HG03108 (cell line): ENCODE data around the gene EDN2.

Experiments
- ATAC-seq: cut with Tn5 transposase; IDR thresholded peaks from one replicate; pipeline ENCODE4 v1.9.1; 2021; ENCODE audit warnings: moderate library complexity; ENCODE audit not compliant: unreplicated experiment

The EDN2 gene

DNA sequence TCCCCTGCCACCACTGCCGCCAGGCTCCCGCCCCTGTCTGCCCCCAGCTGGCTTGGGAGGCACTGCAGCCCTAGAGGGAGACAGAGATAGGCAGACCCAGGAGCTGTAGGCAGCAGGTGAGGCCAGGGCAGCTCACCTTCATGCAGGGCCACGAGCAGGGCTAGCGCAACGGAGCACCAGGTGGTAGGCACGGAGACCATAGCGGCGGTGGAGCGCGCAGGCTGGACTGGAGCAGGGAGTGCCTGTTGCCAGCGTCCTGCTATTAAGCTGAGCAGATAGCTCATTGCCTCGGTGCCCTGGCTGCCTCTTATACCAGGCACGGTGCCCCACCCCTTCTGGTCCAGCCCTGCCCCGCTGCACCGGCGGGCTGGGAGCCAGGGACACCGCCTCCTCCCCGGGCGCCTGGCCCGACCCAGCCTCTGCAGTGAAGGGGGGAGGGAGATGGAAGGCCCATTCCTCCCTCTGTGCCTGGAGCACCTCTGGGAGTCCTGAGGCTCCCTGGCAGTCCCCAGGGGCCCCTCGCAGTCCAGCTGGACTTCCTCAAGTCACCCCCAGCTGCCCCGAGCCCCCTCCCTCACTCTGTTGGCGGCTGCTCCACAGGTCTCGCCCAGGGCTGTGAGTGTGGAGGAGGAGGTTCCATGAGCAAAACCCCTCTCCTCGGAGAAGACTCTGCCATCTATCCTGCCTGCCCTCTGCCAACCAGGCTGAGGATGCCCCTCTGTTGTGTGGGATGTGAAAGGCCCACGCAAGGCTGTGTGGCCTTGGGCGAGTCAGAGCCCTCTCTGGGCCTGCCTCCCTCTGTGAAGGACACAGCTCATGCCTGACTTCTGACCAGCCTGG lies at the start of gene EDN2:
EDN2 (minus strand) TSS at position 282 of the 840 bp plus-strand sequence; CDS start at position 200, 82 bp downstream.
- no peak for ATAC-seq

DNA sequence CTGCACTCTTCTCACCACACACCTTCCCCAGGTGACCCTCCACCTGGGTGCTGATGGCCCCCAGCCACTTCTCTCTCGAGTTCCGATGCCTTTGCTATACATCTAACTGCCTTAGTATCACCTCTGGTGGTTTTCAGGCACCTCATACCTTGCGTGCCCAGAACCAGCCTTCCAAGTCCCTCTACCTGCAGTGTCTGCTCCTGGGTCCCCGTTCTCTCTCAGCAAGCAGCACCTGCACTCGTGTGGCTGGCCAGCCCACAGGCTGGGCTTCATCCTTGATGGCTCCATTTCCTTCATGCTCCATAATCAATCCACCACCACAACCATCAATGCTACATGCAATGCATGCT lies 49.2 kb upstream of the EDN2 start:
- ATAC-seq, result no peak

DNA sequence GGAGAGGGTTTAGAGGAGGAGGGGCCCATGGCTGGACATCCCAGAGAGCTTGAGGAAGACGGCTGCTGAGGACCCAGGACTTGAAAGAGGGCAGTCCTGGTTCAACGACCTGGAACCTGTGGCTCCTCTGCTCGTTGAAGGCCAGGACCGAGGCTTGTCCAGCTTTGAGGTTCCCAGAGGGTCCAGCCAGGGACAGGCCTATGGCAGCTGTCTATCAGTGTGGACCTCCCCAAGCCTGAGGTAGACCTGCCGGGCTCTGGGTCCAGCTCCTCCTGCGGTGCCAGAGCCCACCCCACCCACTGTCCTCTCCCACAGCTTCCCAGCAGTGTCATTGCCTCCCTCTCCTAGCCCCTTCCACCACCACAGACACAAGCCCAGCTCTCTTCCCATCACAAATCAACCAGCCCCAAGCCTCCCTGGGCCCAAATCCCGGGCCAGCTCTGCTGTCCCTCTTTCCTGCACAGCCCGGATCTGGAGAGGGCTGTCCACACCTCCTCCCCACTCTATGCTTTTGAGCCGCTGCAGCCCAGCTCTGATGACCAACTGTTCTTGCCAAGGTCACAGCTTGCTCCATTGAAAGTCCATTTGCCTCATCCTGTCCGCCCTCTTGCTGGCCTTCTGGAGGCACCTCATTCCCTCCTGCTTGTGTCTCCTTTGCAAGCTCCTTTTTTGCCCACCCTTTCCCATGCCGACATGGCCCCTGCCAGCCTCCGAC lies 48.7 kb upstream of the EDN2 start:
- no peak for ATAC-seq

DNA sequence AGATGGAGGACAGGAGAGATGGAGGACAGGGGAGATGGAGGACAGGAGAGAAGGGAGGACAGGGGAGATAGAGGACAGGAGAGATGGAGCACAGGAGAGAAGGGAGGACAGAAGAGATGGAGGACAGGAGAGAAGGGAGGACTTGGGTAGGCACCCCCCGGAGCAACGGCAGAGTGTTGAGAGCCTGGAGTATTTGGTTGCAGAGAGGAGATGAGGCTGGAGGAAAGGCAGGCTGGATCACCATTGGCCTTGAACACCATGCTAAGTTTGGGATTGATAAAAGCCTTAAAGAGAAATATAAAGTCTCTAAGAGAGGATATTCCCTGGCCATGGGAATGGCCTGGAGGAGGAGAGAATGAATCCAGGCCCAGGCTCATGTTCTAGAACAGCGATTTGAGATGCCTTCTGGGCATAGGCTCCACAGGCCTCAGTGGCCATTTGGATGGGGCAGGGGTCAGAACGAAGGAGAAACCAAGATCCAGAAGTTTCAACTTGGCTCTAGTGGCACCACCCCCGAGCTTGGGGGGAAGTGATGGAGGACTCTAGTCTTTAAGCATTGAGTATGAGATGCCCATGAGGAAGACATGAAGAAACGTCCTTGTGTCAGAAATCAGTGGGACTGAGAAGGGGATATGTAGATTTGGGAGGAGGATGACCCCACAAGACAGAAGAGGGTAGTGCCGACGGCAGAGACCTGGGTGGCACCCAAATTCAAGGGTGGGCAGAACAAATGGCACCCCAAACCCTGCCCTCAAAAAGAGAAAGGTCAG lies 47.9 kb upstream of the EDN2 start:
- no peak for ATAC-seq

DNA sequence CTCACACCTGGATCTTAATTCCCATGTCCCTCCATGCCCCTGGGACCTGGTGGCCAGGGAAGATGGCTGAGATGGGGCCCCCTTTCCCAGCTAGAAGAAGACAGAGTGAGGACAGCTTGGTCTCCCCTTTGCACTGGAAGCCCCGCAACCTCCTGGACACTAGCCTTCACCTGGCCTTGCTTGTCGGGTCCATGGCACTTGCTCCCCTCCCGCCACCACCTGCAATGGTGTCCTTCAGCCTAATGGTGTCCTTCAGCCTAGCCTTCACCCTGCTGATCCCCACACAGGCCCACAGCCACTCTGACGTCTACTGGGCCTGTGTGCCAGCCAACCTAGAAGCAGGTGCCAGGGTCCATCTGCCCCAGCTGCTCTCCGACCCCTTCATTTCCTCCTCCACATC lies 45.9 kb upstream of the EDN2 start:
- no peak for ATAC-seq

DNA sequence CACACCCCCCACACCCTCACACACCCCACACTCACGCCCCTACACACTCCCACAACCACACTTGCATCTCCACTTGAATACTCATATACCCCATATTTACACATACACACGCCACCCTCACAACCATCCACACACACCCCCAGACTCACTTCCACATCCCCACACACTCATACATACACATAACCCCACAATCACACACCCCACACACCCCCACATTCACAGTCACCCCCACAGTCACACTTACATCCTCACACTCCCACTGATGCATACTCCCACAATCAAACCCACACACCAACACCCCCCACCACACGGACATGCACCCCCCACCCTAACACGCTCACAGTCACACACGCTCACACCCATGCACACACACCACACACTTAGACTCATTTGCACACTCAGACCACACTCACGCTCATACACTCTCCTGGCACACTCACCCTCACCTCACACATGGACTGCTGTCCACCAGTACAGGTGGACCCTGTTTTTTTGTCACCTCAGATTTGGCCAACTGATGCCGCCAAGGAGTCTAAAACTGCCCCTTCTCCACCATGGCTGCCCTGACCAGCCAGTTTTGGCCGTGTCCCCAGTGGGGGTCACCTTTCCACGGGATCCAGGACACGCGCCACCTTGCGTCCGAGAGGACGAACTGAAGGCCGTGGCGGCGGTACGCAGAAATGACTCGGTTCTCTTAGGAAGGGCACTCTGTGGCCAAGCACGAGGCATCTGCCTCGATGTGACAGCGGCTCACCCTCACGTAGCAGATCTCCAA lies 45.3 kb upstream of the EDN2 start:
- no peak for ATAC-seq

DNA sequence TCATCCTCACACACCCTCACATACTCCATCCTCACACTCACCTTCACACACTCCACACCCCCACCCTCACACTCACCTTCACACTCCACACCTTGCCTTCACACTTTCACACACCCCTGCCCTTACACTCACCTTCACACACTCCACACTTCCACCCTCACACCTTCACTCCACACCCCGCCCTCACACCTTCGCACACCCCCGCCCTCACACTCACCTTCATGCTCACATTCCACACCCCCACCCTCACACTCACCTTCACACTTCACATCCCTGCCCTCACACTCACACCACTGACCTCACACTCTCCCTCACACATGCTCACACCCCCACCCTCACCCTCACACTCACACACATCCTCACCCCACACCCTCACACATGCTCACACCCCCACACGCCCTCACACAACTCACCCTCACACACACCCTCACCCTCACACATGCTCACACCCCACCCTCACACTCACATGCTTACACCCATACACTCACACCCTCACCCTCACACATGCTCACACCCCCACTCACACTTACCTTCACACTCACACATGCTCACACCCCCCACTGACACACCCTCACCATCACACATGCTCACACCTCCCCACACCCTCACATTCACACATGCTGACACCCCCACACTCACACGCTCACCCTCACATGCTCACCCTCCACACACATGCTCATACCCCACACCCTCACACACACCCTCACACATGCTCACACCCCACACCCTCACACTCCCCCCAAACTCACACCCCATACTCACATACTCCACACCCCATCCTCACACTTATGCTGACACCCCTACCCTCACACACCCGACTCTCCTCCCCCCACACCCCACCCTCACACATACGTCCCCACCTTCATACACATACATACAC lies 44.5 kb upstream of the EDN2 start:
- no peak for ATAC-seq

DNA sequence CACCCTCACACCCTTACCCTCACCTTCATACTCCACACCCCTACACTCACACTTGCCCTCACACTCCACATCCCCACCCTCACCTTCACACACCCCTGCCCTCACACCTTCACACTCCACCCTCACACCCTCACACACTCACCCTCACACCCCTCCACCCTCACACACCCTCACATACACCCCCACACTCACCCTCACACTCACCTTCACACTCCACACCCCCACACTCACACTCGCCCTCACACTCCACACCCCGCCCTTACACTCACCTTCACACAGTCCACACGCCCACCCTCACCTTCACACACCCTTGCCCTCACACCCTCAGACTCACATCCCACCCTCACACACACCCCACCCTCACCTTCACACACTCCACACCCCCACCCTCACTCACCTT lies 43.6 kb upstream of the EDN2 start:
- ATAC-seq, result no peak

DNA sequence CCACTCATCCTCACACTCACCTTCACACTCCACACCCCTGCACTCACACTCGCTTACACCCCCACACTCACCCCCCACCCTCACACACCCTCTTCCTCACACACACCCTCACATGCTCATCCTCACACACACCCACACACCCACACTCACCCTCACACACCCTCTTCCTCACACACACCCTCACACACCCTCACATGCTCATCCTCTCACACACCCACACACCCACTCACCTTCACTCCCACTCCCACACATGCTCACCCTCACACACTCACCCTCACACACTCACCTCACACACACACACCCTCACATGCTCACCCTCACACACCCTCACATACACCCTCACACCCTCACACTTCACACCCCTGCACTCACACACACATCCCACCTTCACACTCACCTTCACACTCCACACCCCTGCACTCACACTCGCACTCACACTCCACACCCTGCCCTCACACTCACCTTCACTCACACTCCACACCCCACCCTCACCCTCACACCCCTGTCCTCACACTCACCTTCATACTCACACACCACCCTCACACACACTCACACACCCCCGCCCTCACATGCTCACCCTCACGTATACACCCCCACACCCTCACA lies 42.6 kb upstream of the EDN2 start:
- ATAC-seq, result no peak

DNA sequence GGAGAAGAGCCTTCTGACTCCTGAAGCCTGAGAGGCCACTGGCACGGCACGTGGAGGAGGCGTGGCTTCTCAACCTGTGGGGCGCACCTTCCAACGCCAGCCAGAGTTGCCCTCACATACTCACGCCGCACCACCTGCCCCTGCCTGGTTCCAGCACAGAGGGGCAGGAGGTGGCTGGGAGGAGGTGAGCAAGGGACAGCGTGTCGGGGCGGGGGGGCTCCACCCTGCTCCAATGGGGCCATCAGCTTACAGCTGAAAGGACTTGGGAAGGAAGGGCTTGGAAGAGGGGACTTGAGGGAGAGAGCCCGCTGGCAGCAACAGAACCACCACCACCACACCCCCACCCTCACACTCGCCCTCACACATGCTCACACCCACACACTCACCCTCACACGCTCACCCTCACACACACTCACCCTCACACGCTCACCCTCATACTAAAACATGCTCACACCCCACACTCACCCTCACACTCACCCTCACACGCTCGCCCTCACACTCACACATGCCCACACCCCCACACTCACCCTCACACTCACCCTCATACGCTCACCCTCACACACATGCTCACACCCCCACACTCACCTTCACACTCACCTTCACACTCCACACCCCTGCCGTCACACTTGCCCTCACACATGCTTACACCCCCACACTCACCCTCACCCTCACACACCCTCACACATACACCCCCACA lies 41.6 kb upstream of the EDN2 start:
- ATAC-seq, result no peak

DNA sequence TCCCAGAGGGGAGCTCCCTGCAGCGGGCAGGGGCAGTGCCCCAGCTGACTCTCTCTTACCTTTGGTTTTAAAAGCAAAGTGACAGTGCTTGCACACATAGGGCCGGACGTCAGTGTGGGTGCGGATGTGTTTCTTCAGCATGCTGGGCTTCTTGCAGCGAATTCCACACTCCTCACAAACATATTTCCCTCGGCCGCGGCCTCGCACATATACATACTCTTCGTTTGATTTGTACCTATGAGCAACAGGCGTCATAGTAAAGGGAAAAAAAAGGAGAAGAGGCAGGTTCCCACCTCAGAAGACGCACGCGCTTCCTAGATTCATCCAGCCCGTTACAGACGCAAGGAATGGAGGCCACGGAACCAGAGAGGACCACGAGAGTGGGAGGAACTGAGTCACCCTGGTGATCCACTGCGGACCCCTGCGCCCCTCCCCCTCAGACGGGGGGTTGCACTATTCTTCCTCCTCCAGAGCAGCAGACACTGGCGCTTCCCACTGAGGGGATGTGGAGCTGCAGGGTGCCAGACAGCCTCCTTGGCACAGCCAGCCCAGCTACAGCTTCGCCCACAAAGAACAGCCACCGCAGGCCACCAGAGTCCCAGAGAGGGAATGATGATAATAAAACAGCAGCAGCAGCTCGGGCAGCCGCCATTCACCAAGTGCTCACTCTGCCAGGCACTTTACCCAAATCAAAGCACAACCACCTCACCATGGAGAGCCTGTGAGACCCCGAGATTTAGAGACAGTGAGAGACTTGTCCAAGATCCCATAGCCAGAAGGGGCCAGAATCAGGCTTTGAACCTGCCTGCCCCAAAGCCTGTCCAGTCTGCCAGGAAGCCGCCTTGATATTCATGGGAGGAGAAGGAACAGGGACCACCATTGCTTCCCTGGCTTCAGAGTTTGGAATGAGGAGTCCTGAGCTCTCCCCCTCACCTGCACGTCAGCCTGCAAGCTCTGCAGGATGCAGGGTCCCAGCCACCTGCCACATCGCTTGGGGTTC lies 40.5 kb upstream of the EDN2 start:
- no peak for ATAC-seq

DNA sequence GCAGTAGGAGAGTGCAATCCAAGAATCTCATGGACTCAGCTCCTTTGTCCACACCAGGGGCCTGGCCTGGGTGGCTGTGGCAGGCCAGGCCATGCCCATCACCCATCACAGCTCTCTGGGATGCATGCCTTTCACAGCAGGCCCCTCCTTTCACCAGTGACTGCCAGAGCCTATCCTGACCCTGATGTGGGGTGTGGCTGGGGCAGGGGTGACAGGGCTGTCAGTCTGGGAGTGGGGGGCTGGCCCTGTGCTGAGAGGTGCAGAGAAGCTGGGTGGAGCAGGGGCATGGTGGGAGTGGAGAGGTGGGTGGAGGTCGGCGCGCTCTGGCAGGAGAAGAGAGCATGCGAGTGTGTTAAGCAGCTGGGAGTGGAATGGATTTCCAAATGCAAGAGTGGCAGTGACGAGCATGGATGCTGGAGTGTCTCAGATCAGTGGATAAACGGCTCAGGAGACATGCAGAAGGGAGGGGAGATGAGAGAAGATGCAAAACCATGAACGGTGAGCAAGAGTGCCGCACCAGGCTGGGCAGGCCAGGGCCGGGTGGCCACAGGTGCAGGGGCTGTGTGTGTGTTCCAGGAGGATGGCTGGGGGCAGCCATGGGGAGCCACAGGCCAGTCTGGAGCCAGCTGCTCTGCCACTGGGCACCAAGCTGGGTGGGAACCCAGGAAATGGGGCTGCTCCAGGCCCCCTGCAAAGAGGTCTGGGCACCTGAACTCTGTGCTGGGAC lies 39.6 kb upstream of the EDN2 start:
- ATAC-seq, result no peak

DNA sequence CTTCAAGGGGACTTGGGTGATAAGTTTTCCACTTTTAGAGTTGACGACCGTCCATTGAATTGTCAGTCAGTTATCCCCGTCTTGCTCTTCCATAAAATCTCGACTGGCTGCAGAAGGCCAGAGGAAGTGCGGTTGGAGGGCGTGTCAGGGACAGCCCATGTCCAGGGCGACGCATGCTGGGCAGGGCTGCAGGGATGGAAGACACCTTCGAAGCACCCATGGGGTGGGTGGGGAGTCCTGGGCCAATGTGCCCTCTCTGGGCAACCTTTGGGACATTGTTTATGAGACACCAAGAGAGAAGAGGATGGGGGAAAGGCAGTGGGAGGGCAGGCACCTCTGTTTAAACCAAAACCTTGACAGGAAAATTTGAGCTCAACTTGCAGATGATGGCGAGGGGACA lies 38.6 kb upstream of the EDN2 start:
- ATAC-seq, result no peak

DNA sequence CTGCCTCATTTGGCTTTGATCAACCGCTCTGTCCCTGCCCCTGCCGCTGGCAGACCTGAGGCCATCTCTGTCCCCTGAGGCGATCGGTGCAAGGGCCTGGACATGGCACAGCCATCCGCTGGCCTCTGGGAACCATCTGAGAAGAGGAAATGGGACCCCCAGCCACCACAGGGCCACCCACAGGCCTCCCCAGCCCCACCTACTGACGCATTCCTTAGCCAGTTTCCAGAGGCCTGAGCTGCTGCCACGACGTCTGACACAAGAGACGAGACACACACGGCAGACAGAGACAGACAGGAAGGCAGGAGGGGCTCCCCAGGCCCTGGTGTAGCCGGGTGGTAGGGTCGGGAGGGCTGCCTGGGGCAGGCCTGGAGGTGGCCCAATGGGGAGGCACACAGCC lies 37.3 kb upstream of the EDN2 start:
- no peak for ATAC-seq

DNA sequence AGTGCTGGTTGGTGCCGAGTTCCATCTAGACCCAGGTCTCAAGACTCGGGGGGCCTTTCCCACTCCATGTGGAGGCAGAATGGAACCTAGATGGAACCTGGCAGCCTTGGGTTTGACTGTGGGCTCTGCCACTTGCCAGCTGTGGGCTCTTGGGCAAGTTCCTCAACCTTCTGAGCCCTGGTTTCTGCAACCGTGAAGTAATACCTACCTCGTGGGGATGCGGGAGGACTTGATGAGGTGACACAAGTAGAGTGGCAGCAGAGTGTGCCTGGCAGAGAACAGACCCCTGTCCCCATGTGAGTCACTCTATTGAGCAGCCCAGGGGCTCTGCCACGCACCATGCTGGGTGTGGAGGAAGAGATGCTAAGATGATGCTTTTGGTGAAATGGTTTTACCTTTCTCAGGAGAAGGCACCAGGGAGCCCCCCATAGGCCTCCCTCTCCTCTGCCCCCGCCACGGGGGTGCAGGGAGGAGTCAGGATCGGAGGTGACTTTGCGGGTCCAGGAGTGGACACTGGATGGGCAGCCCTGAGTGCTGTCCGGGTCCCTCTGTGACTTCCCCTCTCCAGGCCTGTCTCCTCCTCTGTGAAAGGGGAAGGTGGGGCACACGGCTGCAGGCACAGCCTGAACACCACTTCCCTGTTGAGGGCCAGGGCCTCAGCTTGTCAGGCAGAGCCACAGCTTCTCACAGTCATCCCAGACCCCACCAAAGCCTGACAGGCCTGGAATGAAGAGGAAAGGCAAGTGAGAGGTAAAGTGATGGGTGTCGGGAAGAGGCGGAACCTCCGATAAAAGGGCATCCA lies 36.7 kb upstream of the EDN2 start:
- no peak for ATAC-seq

DNA sequence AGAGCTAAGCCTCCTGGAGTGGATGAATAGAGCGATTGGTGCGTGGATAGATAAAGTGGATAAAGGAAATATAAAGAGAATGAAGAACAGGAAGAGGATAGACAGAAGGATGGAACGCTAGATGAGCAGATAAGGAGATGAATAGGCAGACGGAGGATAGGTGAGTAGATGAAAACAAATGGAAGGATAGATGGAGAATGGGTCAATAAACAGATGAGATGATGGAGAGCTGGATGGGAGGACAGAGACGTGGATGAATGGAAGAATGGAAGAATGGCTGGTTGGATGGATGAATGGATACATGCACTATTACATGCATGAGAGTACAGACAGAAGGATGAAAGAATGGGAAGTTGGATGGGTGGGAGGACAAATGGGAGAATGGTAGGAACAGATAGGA lies 35.2 kb upstream of the EDN2 start:
- no peak for ATAC-seq
